ENCODE measurements around the gene PPM1M.

GRCh38 chr3:52246728-52247408, 1.3 kb downstream of the PPM1M start:
- no peak for TF ChIP-seq CTCF (IDR thresholded peaks at IDR 0.05; ENCODE audit: low read length)
- TF ChIP-seq EZH2 (IDR thresholded peaks at IDR 0.05; ENCODE audit: borderline replicate concordance, low read length), result no peak

All from OCI-LY1 (cell line).